ENCODE results near the gene PCP4. TPM values are rescaled to one million over a fixed set of nuclear protein-coding genes. Genes with fewer than 3 reads are reported as not detected.

PCP4 gene
- total RNA-seq, 4 donors from 2014 or later: not detected

GRCh38 chr21:39902986-39903385 lies 35.7 kb downstream of the PCP4 start:
- no peaks in the 10 kb centered on the region for H3K4me1 ChIP-seq
- no peak overlapping the region for H3K27ac ChIP-seq
- H3K9me3 ChIP-seq: no peaks in the 10 kb centered on the region
- H3K27me3 ChIP-seq: no peaks in the 10 kb centered on the region
- no peaks in the 10 kb centered on the region for H3K36me3 ChIP-seq
- intact Hi-C loops (cut with DNase I; ENCODE audit: low total_unique reads) (no loop called here), in situ Hi-C loops (cut with MboI; ENCODE audit: low sequenced_read_pairs in 4 of 4) (no loop called here)
- no peak overlapping the region for H3K4me3 ChIP-seq
- DNase-seq: no peak
- TF ChIP-seq CTCF (IDR thresholded peaks at IDR 0.05 in 4 of 5, conservative IDR thresholded peaks at IDR 0.05 in 1 of 5) (no peak), POLR2A (IDR thresholded peaks at IDR 0.05) (no peak)
- no peak for ATAC-seq

GRCh38 chr21:39904457-39904856 lies 37.2 kb downstream of the PCP4 start:
- in situ Hi-C loops (cut with MboI; ENCODE audit: low sequenced_read_pairs in 4 of 4): no loop called here
- Histone ChIP-seq H3K4me1 (no peaks in the 10 kb centered on the region), H3K4me3 (no peak overlapping the region), H3K9me3 (no peaks in the 10 kb centered on the region), H3K27ac (no peak overlapping the region), H3K27me3 (no peaks in the 10 kb centered on the region), H3K36me3 (no peaks in the 10 kb centered on the region)
- ATAC-seq (no peak), DNase-seq (no peak)
- intact Hi-C loops (cut with DNase I; ENCODE audit: low total_unique reads): no loop called here
- TF ChIP-seq POLR2A (IDR thresholded peaks at IDR 0.05) (no peak), CTCF (IDR thresholded peaks at IDR 0.05 in 4 of 5, conservative IDR thresholded peaks at IDR 0.05 in 1 of 5) (no peak)

- in situ Hi-C loops (cut with MboI; ENCODE audit: low sequenced_read_pairs in 4 of 4): no loop called here
- Histone ChIP-seq H3K27me3 (no peaks in the 10 kb centered on the region), H3K36me3 (no peaks in the 10 kb centered on the region), H3K4me1 (no peaks in the 10 kb centered on the region), H3K9me3 (no peaks in the 10 kb centered on the region), H3K4me3 (no peak overlapping the region), H3K27ac (no peak overlapping the region)
- no peak for DNase-seq
- intact Hi-C loops (cut with DNase I; ENCODE audit: low total_unique reads): no loop called here
- no peak for TF ChIP-seq POLR2A (IDR thresholded peaks at IDR 0.05)
- TF ChIP-seq CTCF (IDR thresholded peaks at IDR 0.05 in 4 of 5, conservative IDR thresholded peaks at IDR 0.05 in 1 of 5): no peak
- ATAC-seq: no peak
Measured at GRCh38 chr21:39908265-39908923, 41.2 kb downstream of the PCP4 start.

GRCh38 chr21:39911286-39912199 lies 44.3 kb downstream of the PCP4 start:
- Histone ChIP-seq H3K27me3 (no peaks in the 10 kb centered on the region), H3K36me3 (no peaks in the 10 kb centered on the region), H3K4me1 (no peaks in the 10 kb centered on the region), H3K4me3 (no peak overlapping the region), H3K9me3 (no peaks in the 10 kb centered on the region), H3K27ac (no peak overlapping the region)
- ATAC-seq: no peak
- no peak for DNase-seq
- intact Hi-C loops (cut with DNase I; ENCODE audit: low total_unique reads) (no loop called here), in situ Hi-C loops (cut with MboI; ENCODE audit: low sequenced_read_pairs in 4 of 4) (no loop called here)
- TF ChIP-seq POLR2A (IDR thresholded peaks at IDR 0.05): no peak
- TF ChIP-seq CTCF (IDR thresholded peaks at IDR 0.05 in 4 of 5, conservative IDR thresholded peaks at IDR 0.05 in 1 of 5): no peak

All from gastrocnemius medialis (tissue), 4 donors.